ENCODE data around the gene BRPF1. TPM values are rescaled to one million over a fixed set of nuclear protein-coding genes. Genes with fewer than 3 reads are reported as not detected.
A peak's percentile ranks its signal among the peaks of the same experiment; 100 is the strongest.

Gene BRPF1
- total RNA-seq, 1 donor from 2014 or later = 23.0 TPM

DNA sequence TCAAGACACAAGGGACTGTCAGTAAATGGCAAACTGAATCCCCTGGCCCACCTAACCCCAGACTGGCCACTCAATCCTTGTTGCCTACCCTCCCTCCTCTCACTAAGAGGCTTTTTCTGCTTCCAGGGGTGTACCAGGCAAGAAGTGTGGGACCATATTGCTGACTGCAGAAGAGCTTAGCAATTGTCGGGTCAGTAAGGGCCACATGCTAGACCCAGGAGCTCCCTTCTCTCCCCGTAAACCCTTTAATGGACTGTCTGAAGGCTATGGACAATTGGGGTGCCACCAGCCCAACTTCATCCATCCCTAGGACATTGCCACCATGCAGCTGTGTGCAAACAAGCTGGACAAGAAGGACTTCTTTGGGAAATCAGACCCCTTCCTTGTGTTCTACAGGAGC lies 19.1 kb upstream of the BRPF1 start:
- H3K4me3 Mint-ChIP-seq (ENCODE audit: unreplicated experiment) = no peak overlapping the region
- H3K36me3 Mint-ChIP-seq (ENCODE audit: unreplicated experiment) = no peaks in the 10 kb centered on the region
- peaks cover 31% of the 10 kb centered on the region for H3K27me3 Mint-ChIP-seq (ENCODE audit: unreplicated experiment)
- H3K27ac Mint-ChIP-seq (ENCODE audit: unreplicated experiment) = no peak overlapping the region
- H3K4me1 Mint-ChIP-seq (ENCODE audit: unreplicated experiment) = no peaks in the 10 kb centered on the region
- TF ChIP-seq, protein P1, sequence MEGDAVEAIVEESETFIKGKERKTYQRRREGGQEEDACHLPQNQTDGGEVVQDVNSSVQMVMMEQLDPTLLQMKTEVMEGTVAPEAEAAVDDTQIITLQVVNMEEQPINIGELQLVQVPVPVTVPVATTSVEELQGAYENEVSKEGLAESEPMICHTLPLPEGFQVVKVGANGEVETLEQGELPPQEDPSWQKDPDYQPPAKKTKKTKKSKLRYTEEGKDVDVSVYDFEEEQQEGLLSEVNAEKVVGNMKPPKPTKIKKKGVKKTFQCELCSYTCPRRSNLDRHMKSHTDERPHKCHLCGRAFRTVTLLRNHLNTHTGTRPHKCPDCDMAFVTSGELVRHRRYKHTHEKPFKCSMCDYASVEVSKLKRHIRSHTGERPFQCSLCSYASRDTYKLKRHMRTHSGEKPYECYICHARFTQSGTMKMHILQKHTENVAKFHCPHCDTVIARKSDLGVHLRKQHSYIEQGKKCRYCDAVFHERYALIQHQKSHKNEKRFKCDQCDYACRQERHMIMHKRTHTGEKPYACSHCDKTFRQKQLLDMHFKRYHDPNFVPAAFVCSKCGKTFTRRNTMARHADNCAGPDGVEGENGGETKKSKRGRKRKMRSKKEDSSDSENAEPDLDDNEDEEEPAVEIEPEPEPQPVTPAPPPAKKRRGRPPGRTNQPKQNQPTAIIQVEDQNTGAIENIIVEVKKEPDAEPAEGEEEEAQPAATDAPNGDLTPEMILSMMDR (IDR thresholded peaks at IDR 0.05) = no peak
- DNase-seq (ENCODE audit: extremely low spot score, unreplicated experiment) = no peak
- H3K9me3 Mint-ChIP-seq (ENCODE audit: unreplicated experiment) = no peaks in the 10 kb centered on the region

DNA sequence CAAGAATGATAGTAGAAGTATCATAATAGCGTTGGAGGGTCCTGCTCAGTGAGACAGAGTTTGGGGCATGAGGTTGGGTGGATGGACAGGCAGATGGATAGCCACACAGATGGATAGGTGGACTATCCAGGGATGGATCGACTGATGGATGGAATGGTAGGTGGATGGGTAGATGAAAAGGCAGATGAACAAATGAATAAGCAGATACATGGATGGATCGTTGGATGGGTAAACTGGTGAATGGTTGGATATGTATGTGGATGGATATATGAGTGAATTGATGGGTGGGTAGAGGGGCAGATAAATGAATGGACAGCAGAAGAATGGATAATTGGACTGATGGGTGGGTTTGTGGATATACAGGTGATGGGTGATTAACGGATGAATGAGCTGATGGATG lies 18.4 kb upstream of the BRPF1 start:
- TF ChIP-seq, protein P1 (IDR thresholded peaks at IDR 0.05) = no peak
- DNase-seq (ENCODE audit: extremely low spot score, unreplicated experiment) = no peak
- Mint-ChIP-seq H3K27ac (ENCODE audit: unreplicated experiment) (no peak overlapping the region), H3K4me3 (ENCODE audit: unreplicated experiment) (no peak overlapping the region), H3K27me3 (ENCODE audit: unreplicated experiment) (peaks cover 33% of the 10 kb centered on the region), H3K36me3 (ENCODE audit: unreplicated experiment) (no peaks in the 10 kb centered on the region), H3K9me3 (ENCODE audit: unreplicated experiment) (no peaks in the 10 kb centered on the region), H3K4me1 (ENCODE audit: unreplicated experiment) (no peaks in the 10 kb centered on the region)

DNA sequence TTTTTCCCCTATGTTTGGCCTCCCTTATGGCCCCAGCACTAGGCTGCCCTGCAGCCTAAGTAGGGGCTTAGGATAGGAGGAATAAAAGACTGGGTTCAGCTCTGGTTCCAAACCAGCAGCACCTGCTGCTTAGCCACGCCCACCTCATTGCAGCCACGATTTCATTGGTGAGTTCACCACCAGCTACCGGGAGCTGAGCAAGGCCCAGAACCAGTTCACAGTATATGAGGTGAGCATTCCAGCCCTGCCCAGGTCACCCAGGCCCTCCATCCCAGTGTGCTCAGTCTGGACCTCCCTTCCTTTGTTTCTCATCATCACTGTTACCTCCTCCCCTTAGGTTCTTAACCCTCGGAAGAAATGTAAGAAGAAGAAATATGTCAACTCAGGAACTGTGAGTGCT lies 16.4 kb upstream of the BRPF1 start:
- H3K4me1 Mint-ChIP-seq (ENCODE audit: unreplicated experiment) = no peaks in the 10 kb centered on the region
- H3K4me3 Mint-ChIP-seq (ENCODE audit: unreplicated experiment) = no peak overlapping the region
- H3K9me3 Mint-ChIP-seq (ENCODE audit: unreplicated experiment) = no peaks in the 10 kb centered on the region

DNA sequence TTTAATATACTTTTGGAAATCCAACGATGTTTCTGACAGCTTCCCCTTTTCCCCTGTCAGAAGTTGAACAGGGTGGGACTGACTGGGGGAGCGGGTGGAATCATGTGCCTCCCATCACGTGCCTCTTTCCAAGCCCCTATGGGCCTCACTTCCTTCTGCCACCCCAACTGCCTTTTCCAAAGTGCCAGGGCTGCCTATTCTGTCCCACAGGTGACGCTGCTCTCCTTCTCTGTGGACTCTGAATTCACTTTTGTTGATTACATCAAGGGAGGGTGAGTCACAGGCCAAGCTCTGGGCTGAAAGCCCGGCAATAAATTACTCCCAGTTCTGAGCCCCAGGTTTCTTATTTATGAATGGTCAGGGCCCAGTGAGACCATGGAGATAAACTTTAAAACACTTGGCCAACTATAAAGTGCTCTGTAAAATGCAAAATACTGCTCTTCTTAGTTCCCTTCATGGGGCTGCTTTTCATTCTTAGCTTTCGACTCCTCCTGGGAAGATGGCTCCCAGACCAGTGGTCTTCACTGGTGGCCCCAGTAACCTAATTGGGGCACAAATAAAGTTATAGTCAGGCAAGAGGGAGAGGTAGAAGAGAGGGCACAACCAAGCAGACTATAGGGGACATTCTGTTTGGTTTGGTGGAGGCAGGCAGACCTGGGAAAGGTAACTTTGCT lies 15.6 kb upstream of the BRPF1 start:
- Mint-ChIP-seq H3K4me1 (ENCODE audit: unreplicated experiment) (no peaks in the 10 kb centered on the region), H3K27me3 (ENCODE audit: unreplicated experiment) (peaks cover 40% of the 10 kb centered on the region), H3K27ac (ENCODE audit: unreplicated experiment) (no peak overlapping the region), H3K9me3 (ENCODE audit: unreplicated experiment) (no peaks in the 10 kb centered on the region), H3K4me3 (ENCODE audit: unreplicated experiment) (no peak overlapping the region), H3K36me3 (ENCODE audit: unreplicated experiment) (no peaks in the 10 kb centered on the region)
- TF ChIP-seq, protein P1 (IDR thresholded peaks at IDR 0.05) = peak; percentile 61
- DNase-seq (ENCODE audit: extremely low spot score, unreplicated experiment) = no peak

More for the DNA sequence above, 16.4 kb upstream of the BRPF1 start:
- Mint-ChIP-seq H3K36me3 (ENCODE audit: unreplicated experiment) (no peaks in the 10 kb centered on the region), H3K27me3 (ENCODE audit: unreplicated experiment) (peaks cover 36% of the 10 kb centered on the region), H3K27ac (ENCODE audit: unreplicated experiment) (no peak overlapping the region)
- DNase-seq (ENCODE audit: extremely low spot score, unreplicated experiment) = no peak
- TF ChIP-seq, protein P1 (IDR thresholded peaks at IDR 0.05) = no peak

DNA sequence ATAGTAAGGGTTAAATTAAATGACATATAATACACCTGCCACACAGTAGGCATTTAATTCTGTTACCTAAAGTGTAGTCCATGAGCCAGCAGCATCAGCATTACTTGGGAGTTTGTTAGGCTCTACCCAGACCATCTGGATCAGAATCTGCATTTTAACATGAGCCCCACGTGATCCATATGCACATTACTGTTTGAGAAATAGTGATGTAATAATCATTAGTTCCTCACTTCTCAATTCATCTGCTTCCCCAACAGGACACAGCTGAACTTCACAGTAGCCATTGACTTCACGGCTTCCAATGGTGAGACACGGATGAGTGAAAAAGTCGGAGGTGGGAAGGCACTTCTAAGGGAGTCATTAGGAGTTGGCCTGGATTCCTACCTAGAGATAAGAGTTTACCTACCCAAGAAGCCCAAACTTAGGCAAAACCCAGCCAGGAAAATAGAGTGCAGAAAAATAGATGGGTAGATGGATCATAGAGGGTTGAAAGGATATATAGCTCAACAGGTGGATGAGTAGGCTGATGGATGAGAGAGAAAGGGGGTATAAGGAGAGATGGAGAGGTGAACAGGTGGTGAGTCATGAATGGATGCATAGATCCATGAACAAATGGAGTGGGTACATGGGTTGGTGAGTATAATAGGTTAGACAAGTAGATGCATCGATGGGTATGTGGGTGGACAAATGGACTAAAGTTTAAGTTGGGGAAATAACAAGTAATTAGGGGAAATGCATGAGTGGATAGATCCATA lies 14.6 kb upstream of the BRPF1 start:
- Mint-ChIP-seq H3K9me3 (ENCODE audit: unreplicated experiment) (no peaks in the 10 kb centered on the region), H3K36me3 (ENCODE audit: unreplicated experiment) (no peaks in the 10 kb centered on the region), H3K27me3 (ENCODE audit: unreplicated experiment) (peaks cover 45% of the 10 kb centered on the region), H3K4me3 (ENCODE audit: unreplicated experiment) (no peak overlapping the region), H3K27ac (ENCODE audit: unreplicated experiment) (no peak overlapping the region), H3K4me1 (ENCODE audit: unreplicated experiment) (no peaks in the 10 kb centered on the region)
- TF ChIP-seq, protein P1 (IDR thresholded peaks at IDR 0.05) = no peak
- DNase-seq (ENCODE audit: extremely low spot score, unreplicated experiment) = no peak
